KMS-11 (cell line): ENCODE data around the gene CRYBA1.

ENCODE experiments used
- H2AFZ ChIP-seq: fragments of 200-600 bp; sonication (generic); 2 replicates; pipeline ENCODE4 v1.6.1; 2016; ENCODE audit warnings: antibody characterized with exemption, mixed run types, low read depth
- H3K27ac ChIP-seq: fragments of 200-600 bp; sonication (generic); 2 replicates; pipeline ENCODE4 v1.6.1; 2016; ENCODE audit warnings: mild to moderate bottlenecking, mixed run types
- H3K27me3 ChIP-seq: fragments of 200-600 bp; sonication (generic); 2 replicates; pipeline ENCODE4 v1.6.1; 2017; ENCODE audit warnings: mild to moderate bottlenecking, low read depth, mixed run types, moderate library complexity; ENCODE audit not compliant: insufficient read depth
- H3K36me3 ChIP-seq: fragments of 200-600 bp; sonication (generic); 2 replicates; pipeline ENCODE4 v1.6.1; 2017; ENCODE audit warnings: mild to moderate bottlenecking, mixed run types; ENCODE audit not compliant: insufficient read depth
- H3K4me1 ChIP-seq: fragments of 200-600 bp; sonication (generic); 2 replicates; pipeline ENCODE4 v1.6.1; 2016; ENCODE audit warnings: mild to moderate bottlenecking, low read depth, mixed run types; ENCODE audit not compliant: poor library complexity, severe bottlenecking
- H3K4me2 ChIP-seq: fragments of 200-600 bp; sonication (generic); 2 replicates; pipeline ENCODE4 v1.7.0; 2016; ENCODE audit warnings: mild to moderate bottlenecking, mixed run types
- H3K4me3 ChIP-seq: fragments of 200-600 bp; sonication (generic); IDR thresholded peaks from 2 replicates; pipeline ENCODE4 v1.6.1; 2017; ENCODE audit warnings: low read depth, low read length, mixed read lengths; ENCODE audit not compliant: insufficient read depth
- H3K79me2 ChIP-seq: fragments of 200-600 bp; sonication (generic); 2 replicates; pipeline ENCODE4 v1.6.1; 2016; ENCODE audit warnings: low read depth, mixed run types; ENCODE audit not compliant: insufficient read depth
- H3K9ac ChIP-seq: fragments of 200-600 bp; sonication (generic); 2 replicates; pipeline ENCODE4 v1.6.1; 2016; ENCODE audit warnings: mild to moderate bottlenecking, mixed run types
- H4K20me1 ChIP-seq: fragments of 200-600 bp; sonication (generic); 2 replicates; pipeline ENCODE4 v1.6.1; 2016; ENCODE audit warnings: mild to moderate bottlenecking, mixed run types; ENCODE audit not compliant: insufficient read depth
- CTCF ChIP-seq: fragments of 200-600 bp; sonication (generic); conservative IDR thresholded peaks from 2 replicates; pipeline ENCODE4 v1.6.1; 2017; ENCODE audit warnings: low read depth, mild to moderate bottlenecking, antibody characterized with exemption, low read length, moderate library complexity, mixed read lengths

The CRYBA1 gene

GRCh38 chr17:29251184-29251583, 4.5 kb downstream of the CRYBA1 start:
- no peak overlapping the region for H3K4me2 ChIP-seq
- no peak overlapping the region for H2AFZ ChIP-seq

GRCh38 chr17:29252101-29252791, 5.6 kb downstream of the CRYBA1 start:
- no peaks in the 10 kb centered on the region for H3K79me2 ChIP-seq
- H3K27ac ChIP-seq, result no peak overlapping the region
- no peaks in the 10 kb centered on the region for H3K27me3 ChIP-seq
- no peak overlapping the region for H3K4me2 ChIP-seq
- no peaks in the 10 kb centered on the region for H3K36me3 ChIP-seq
- H3K9ac ChIP-seq, result no peak overlapping the region
- no peak overlapping the region for H3K4me3 ChIP-seq
- no peaks in the 10 kb centered on the region for H3K4me1 ChIP-seq
- no peaks in the 10 kb centered on the region for H4K20me1 ChIP-seq
- H2AFZ ChIP-seq, result no peak overlapping the region
- peak; percentile 63 for TF ChIP-seq CTCF

More at GRCh38 chr17:29251184-29251583, 4.5 kb downstream of the CRYBA1 start:
- H3K4me1 ChIP-seq, result no peaks in the 10 kb centered on the region
- H3K27me3 ChIP-seq, result no peaks in the 10 kb centered on the region
- no peaks in the 10 kb centered on the region for H3K79me2 ChIP-seq
- no peaks in the 10 kb centered on the region for H3K36me3 ChIP-seq
- no peak overlapping the region for H3K9ac ChIP-seq
- no peaks in the 10 kb centered on the region for H4K20me1 ChIP-seq
- H3K4me3 ChIP-seq, result no peak overlapping the region
- no peak overlapping the region for H3K27ac ChIP-seq
- TF ChIP-seq CTCF, result no peak

- no peak for TF ChIP-seq CTCF
- Histone ChIP-seq H3K9ac (no peak overlapping the region), H3K4me1 (no peaks in the 10 kb centered on the region), H3K4me2 (no peak overlapping the region), H3K27me3 (no peaks in the 10 kb centered on the region), H3K36me3 (no peaks in the 10 kb centered on the region), H3K4me3 (no peak overlapping the region), H2AFZ (no peak overlapping the region), H4K20me1 (no peaks in the 10 kb centered on the region), H3K79me2 (no peaks in the 10 kb centered on the region), H3K27ac (no peak overlapping the region)
Observed at GRCh38 chr17:29253037-29253436, 6.4 kb downstream of the CRYBA1 start.

- H3K4me3 ChIP-seq, result no peak overlapping the region
- H4K20me1 ChIP-seq, result peaks cover 17% of the 10 kb centered on the region; the same call in 1 of the 2 replicates
- H2AFZ ChIP-seq, result no peak overlapping the region
- H3K27ac ChIP-seq, result no peak overlapping the region
- TF ChIP-seq CTCF, result no peak
- no peak overlapping the region for H3K4me2 ChIP-seq
- no peaks in the 10 kb centered on the region for H3K79me2 ChIP-seq
- no peak overlapping the region for H3K9ac ChIP-seq
- H3K4me1 ChIP-seq, result no peaks in the 10 kb centered on the region
- H3K36me3 ChIP-seq, result peaks cover 5% of the 10 kb centered on the region; the same call in 1 of the 2 replicates
- no peaks in the 10 kb centered on the region for H3K27me3 ChIP-seq
Observed at GRCh38 chr17:29255926-29256522, 9.4 kb downstream of the CRYBA1 start.
